Measurements from ENCODE around the gene DCAF8. TPM values are rescaled to one million over a fixed set of nuclear protein-coding genes. Genes with fewer than 3 reads are reported as not detected.

The DCAF8 gene
- total RNA-seq, 1 donor from 2014 or later: 130 TPM

GRCh38 chr1:160243767-160244166 is 18.6 kb downstream of the DCAF8 start:
- no peak overlapping the region for H3K4me3 Mint-ChIP-seq
- H3K36me3 Mint-ChIP-seq (ENCODE audit: low read depth): peaks cover under 1% of the 10 kb centered on the region
- no peak for DNase-seq (ENCODE audit: low read depth, low spot score)
- H3K9me3 Mint-ChIP-seq: no peaks in the 10 kb centered on the region
- TF ChIP-seq CTCF (conservative IDR thresholded peaks at IDR 0.05): no peak
- H3K27ac Mint-ChIP-seq (ENCODE audit: unreplicated experiment): no peak overlapping the region
- H3K27me3 Mint-ChIP-seq (ENCODE audit: low read depth): no peaks in the 10 kb centered on the region
- H3K4me1 Mint-ChIP-seq: peaks cover 13% of the 10 kb centered on the region

- Mint-ChIP-seq H3K27ac (ENCODE audit: unreplicated experiment) (no peak overlapping the region), H3K27me3 (ENCODE audit: low read depth) (no peaks in the 10 kb centered on the region), H3K36me3 (ENCODE audit: low read depth) (peaks cover 6% of the 10 kb centered on the region), H3K9me3 (no peaks in the 10 kb centered on the region), H3K4me1 (peaks cover 1% of the 10 kb centered on the region), H3K4me3 (no peak overlapping the region)
- no peak for TF ChIP-seq CTCF (conservative IDR thresholded peaks at IDR 0.05)
- DNase-seq (ENCODE audit: low read depth, low spot score): no peak
Observed at GRCh38 chr1:160239582-160240299, 22.6 kb downstream of the DCAF8 start.

GRCh38 chr1:160238408-160238807 is 23.9 kb downstream of the DCAF8 start:
- H3K4me1 Mint-ChIP-seq: no peaks in the 10 kb centered on the region
- no peak overlapping the region for H3K4me3 Mint-ChIP-seq
- peaks cover 6% of the 10 kb centered on the region for H3K36me3 Mint-ChIP-seq (ENCODE audit: low read depth)

GRCh38 chr1:160237558-160237957 is 24.8 kb downstream of the DCAF8 start:
- no peaks in the 10 kb centered on the region for H3K4me1 Mint-ChIP-seq
- H3K4me3 Mint-ChIP-seq: no peak overlapping the region
- TF ChIP-seq CTCF (conservative IDR thresholded peaks at IDR 0.05): no peak
- no peaks in the 10 kb centered on the region for H3K27me3 Mint-ChIP-seq (ENCODE audit: low read depth)
- peaks cover 6% of the 10 kb centered on the region for H3K36me3 Mint-ChIP-seq (ENCODE audit: low read depth)
- DNase-seq (ENCODE audit: low read depth, low spot score): no peak
- no peak overlapping the region for H3K27ac Mint-ChIP-seq (ENCODE audit: unreplicated experiment)
- H3K9me3 Mint-ChIP-seq: no peaks in the 10 kb centered on the region

More at GRCh38 chr1:160238408-160238807, 23.9 kb downstream of the DCAF8 start:
- H3K9me3 Mint-ChIP-seq: no peaks in the 10 kb centered on the region
- H3K27ac Mint-ChIP-seq (ENCODE audit: unreplicated experiment): no peak overlapping the region
- DNase-seq (ENCODE audit: low read depth, low spot score): no peak
- no peak for TF ChIP-seq CTCF (conservative IDR thresholded peaks at IDR 0.05)
- H3K27me3 Mint-ChIP-seq (ENCODE audit: low read depth): no peaks in the 10 kb centered on the region

GRCh38 chr1:160236806-160237205 is 25.5 kb downstream of the DCAF8 start:
- TF ChIP-seq CTCF (conservative IDR thresholded peaks at IDR 0.05): no peak
- Mint-ChIP-seq H3K27ac (ENCODE audit: unreplicated experiment) (no peak overlapping the region), H3K27me3 (ENCODE audit: low read depth) (no peaks in the 10 kb centered on the region), H3K4me1 (no peaks in the 10 kb centered on the region), H3K9me3 (no peaks in the 10 kb centered on the region), H3K36me3 (ENCODE audit: low read depth) (peaks cover 6% of the 10 kb centered on the region), H3K4me3 (no peak overlapping the region)
- no peak for DNase-seq (ENCODE audit: low read depth, low spot score)
